K562 (cell line): ENCODE data around the gene AGR3.

Experiments
- CREB1 ChIP-seq, 2 experiments: sonication (generic) in 1 of 2; formaldehyde crosslinking in 1 of 2; IDR thresholded peaks; 2 replicates each; pipeline versions ENCODE4 v1.6.1 to v1.8.0; 2012 to 2022; ENCODE audit warnings: inconsistent platforms in 1 of 2, mild to moderate bottlenecking in 1 of 2, missing genetic modification reagents in 1 of 2, moderate library complexity in 1 of 2
- MTF1 ChIP-seq: fragments of 250-450 bp; sonication (Bioruptor Pico); IDR thresholded peaks from 2 replicates; pipeline ENCODE4 v1.9.0; 2021; ENCODE audit warnings: moderate library complexity, mild to moderate bottlenecking, inconsistent platforms, borderline replicate concordance
- NR3C1 ChIP-seq: sonication (generic); formaldehyde crosslinking; IDR thresholded peaks from 2 replicates; pipeline ENCODE4 v1.8.1; 2022; ENCODE audit warnings: missing genetic modification reagents
- RCOR1 ChIP-seq, 2 experiments: IDR thresholded peaks; 2 replicates each; pipeline ENCODE4 v1.6.1; 2012; ENCODE audit warnings: low read depth in 2 of 2, low read length in 2 of 2, borderline replicate concordance in 1 of 2, improper control_type of control experiment in 1 of 2
- SIRT6 ChIP-seq: IDR thresholded peaks from one replicate; pipeline ENCODE4 v1.6.1; 2012; ENCODE audit warnings: low read depth, mild to moderate bottlenecking, control low read depth, inconsistent platforms, low read length, moderate library complexity
- ZBTB2 ChIP-seq: fragments of 450-650 bp; IDR thresholded peaks from 2 replicates; pipeline ENCODE4 v1.6.1; 2016; ENCODE audit warnings: antibody characterized with exemption
- ZFP36 ChIP-seq: fragments of 150-350 bp; IDR thresholded peaks from 2 replicates; pipeline ENCODE4 v1.6.1; 2018; ENCODE audit warnings: low read length, low read depth; ENCODE audit not compliant: partially characterized antibody
- TF ChIP-seq, protein P1 (sequence below): sonication (generic); formaldehyde crosslinking; IDR thresholded peaks from 2 replicates; pipeline ENCODE4 v1.9.0; 2022; ENCODE audit warnings: mild to moderate bottlenecking, missing genetic modification reagents

DNA sequence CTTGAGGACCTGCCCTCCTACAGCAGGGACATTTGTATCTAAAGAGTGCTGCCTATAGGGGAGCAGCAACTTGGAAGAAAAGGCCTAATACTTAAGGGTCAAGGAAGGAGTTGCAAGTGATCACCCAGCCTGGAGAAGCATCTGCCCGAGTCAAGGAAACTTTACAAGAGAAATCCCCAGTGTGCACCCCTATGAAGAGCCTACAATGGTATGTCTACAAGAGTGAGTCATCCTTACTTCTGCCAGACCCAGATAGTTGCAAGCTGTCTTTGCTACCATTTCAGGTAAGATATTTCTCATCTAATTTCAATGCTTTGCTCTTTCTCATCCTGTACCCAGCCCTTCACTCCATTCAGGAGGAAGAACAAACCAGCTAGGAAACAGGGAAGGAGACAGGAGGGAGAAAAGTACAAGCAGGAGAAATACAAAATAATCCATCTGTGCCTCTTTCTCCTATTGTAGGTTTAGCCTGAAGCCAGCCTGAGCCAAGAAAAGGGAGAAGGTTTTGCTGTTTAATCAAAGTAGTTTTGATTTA, 34.4 kb upstream of the AGR3 start:
- no peak for TF ChIP-seq NR3C1 (CRISPR knock-in tag)
- no peak for TF ChIP-seq CREB1 (IDR thresholded peaks at IDR 0.05)
- no peak for TF ChIP-seq CREB1 (CRISPR knock-in tag; IDR thresholded peaks at IDR 0.05)
- TF ChIP-seq MTF1 (CRISPR knock-in tag): no peak
- TF ChIP-seq RCOR1 (IDR thresholded peaks at IDR 0.05; ENCODE audit: borderline replicate concordance in 1 of 2, low read depth in 2 of 2, low read length in 2 of 2): no peak
- no peak for TF ChIP-seq SIRT6
- TF ChIP-seq ZFP36: no peak
- no peak for TF ChIP-seq ZBTB2
- TF ChIP-seq, protein P1, sequence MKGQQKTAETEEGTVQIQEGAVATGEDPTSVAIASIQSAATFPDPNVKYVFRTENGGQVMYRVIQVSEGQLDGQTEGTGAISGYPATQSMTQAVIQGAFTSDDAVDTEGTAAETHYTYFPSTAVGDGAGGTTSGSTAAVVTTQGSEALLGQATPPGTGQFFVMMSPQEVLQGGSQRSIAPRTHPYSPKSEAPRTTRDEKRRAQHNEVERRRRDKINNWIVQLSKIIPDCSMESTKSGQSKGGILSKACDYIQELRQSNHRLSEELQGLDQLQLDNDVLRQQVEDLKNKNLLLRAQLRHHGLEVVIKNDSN: no peak
